K562 (cell line): Measurements from ENCODE around the gene PITHD1. TPM values are rescaled to one million over a fixed set of nuclear protein-coding genes. Genes with fewer than 3 reads are reported as not detected.

Experiments
- ETV5 ChIP-seq: sonication (generic); formaldehyde crosslinking; IDR thresholded peaks from 2 replicates; pipeline ENCODE4 v1.4.0; 2020; ENCODE audit warnings: low read depth, mild to moderate bottlenecking, missing genetic modification reagents
- FIP1L1 ChIP-seq: fragments of 200-400 bp; formaldehyde crosslinking; IDR thresholded peaks from 2 replicates; pipeline ENCODE4 v1.6.1; 2018; ENCODE audit warnings: mild to moderate bottlenecking, low read depth, low read length; ENCODE audit not compliant: poor library complexity, severe bottlenecking
- HDAC1 ChIP-seq, 2 experiments: fragments of 450-650 bp; IDR thresholded peaks; 2 replicates each; pipeline ENCODE4 v1.6.1; 2016 to 2017; ENCODE audit warnings: inconsistent platforms in 1 of 2, mild to moderate bottlenecking in 1 of 2, moderate library complexity in 1 of 2
- HNRNPLL ChIP-seq: fragments of 200-400 bp; formaldehyde crosslinking; IDR thresholded peaks from 2 replicates; pipeline ENCODE4 v1.6.1; 2017; ENCODE audit warnings: low read length, low read depth, mild to moderate bottlenecking; ENCODE audit not compliant: poor library complexity, severe bottlenecking
- KLF10 ChIP-seq: fragments of 250-450 bp; sonication (Bioruptor Pico); IDR thresholded peaks from 2 replicates; pipeline ENCODE4 v1.6.1; 2021; ENCODE audit warnings: matching md5 sums
- MAFK ChIP-seq: IDR thresholded peaks from 2 replicates; pipeline ENCODE4 v1.6.1; 2011; ENCODE audit warnings: low read length, improper control_type of control experiment
- PRPF4 ChIP-seq: fragments of 200-400 bp; formaldehyde crosslinking; IDR thresholded peaks from one replicate; pipeline ENCODE4 v1.6.1; 2017; ENCODE audit warnings: low read length, low read depth, mild to moderate bottlenecking; ENCODE audit not compliant: insufficient read depth, poor library complexity, severe bottlenecking
- RCOR1 ChIP-seq, 2 experiments: IDR thresholded peaks; 2 replicates each; pipeline ENCODE4 v1.6.1; 2012; ENCODE audit warnings: low read depth in 2 of 2, low read length in 2 of 2, borderline replicate concordance in 1 of 2, improper control_type of control experiment in 1 of 2
- ZFP1 ChIP-seq: fragments of 450-650 bp; formaldehyde crosslinking; IDR thresholded peaks from 2 replicates; pipeline ENCODE4 v1.4.0; 2020; ENCODE audit warnings: mild to moderate bottlenecking, mixed read lengths
- ZNF431 ChIP-seq: sonication (generic); formaldehyde crosslinking; IDR thresholded peaks from 2 replicates; pipeline ENCODE4 v1.8.0; 2022; ENCODE audit warnings: mild to moderate bottlenecking, missing genetic modification reagents
- polyA plus RNA-seq, 8 experiments: library from polyadenylated mRNA; depleted of rRNA in 4 of 8; stranded (reverse) in 5 of 8; unstranded in 3 of 8; fragments of >200 nt; fragmentation: Nextera tagmentation in 2 of 8; fragmentation: Illumina TruSeq in 1 of 8; extraction: Ambion mirVana in 2 of 8; extraction: Trizol in 1 of 8; gene quantifications; 2 replicates each; pipeline versions ENCODE4 v1.2.1 to v1.2.3, GENCODE V29; 2011 to 2014; ENCODE audit warnings: inconsistent platforms in 1 of 8, missing spikeins in 1 of 8
- total RNA-seq, 7 experiments: library from RNA; depleted of rRNA in 6 of 7; stranded (reverse); fragments of >200 nt in 6 of 7; fragmentation: Illumina TruSeq in 2 of 7; extraction: Trizol in 2 of 7; gene quantifications; 2 replicates each; pipeline versions ENCODE4 v1.2.1 to v1.2.3, GENCODE V29; 2011 to 2021; ENCODE audit warnings: low replicate concordance in 1 of 7
- TF ChIP-seq, protein P1 (sequence below): fragments of 250-450 bp; sonication (Bioruptor Pico); IDR thresholded peaks from 2 replicates; pipeline ENCODE4 v1.5.1; 2021; ENCODE audit warnings: mild to moderate bottlenecking
- TF ChIP-seq, protein P2 (sequence below), 2 experiments: IDR thresholded peaks; 2 replicates each; pipeline ENCODE4 v1.6.1; 2012; ENCODE audit warnings: improper control_type of control experiment in 2 of 2, low read depth in 2 of 2, low read length in 2 of 2, borderline replicate concordance in 1 of 2
- TF ChIP-seq, protein P3 (sequence below): fragments of 450-650 bp; IDR thresholded peaks from 2 replicates; pipeline ENCODE4 v1.6.1; 2016; ENCODE audit warnings: mild to moderate bottlenecking, moderate library complexity

PITHD1 gene
- total and polyA plus RNA-seq, 9 of the 15 experiments (the other 6 are each of a cell fraction or from before 2014, with no cell fraction given): 46.5 to 175 (median 149) TPM

DNA sequence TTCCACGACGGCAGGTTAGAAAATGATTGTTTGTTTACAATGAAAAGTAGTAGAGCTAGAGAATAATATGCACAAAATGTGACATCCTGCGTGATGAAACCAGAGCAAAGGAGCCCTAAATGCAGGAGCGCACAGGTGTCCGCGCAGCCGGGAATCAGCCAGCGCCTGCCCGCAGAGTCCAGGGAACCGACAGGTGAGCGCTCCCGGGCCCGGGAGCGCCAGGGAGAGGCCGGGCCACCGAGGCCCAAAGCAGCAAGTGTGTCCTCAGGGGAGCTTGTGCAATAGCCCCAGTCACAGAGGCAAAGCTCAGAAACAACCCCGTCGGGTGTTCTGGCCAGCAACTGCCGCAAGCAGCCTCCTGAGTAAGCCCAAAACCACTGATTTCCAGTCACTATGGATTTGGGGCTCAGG lies 23.1 kb downstream of the PITHD1 start (continued):
- no peak for TF ChIP-seq KLF10
- TF ChIP-seq, protein P1, sequence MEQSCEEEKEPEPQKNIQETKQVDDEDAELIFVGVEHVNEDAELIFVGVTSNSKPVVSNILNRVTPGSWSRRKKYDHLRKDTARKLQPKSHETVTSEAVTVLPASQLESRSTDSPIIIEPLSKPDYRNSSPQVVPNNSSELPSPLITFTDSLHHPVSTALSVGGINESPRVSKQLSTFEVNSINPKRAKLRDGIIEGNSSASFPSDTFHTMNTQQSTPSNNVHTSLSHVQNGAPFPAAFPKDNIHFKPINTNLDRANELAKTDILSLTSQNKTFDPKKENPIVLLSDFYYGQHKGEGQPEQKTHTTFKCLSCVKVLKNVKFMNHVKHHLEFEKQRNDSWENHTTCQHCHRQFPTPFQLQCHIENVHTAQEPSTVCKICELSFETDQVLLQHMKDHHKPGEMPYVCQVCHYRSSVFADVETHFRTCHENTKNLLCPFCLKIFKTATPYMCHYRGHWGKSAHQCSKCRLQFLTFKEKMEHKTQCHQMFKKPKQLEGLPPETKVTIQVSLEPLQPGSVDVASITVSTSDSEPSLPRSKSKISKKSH (CRISPR knock-in tag): no peak
- no peak for TF ChIP-seq ETV5 (CRISPR knock-in tag)
- TF ChIP-seq MAFK: no peak
- TF ChIP-seq ZNF431 (CRISPR knock-in tag): no peak
- no peak for TF ChIP-seq ZFP1 (CRISPR knock-in tag)
- TF ChIP-seq PRPF4: no peak
- no peak for TF ChIP-seq HDAC1 (IDR thresholded peaks at IDR 0.05)
- no peak for TF ChIP-seq FIP1L1
- TF ChIP-seq, protein P2, sequence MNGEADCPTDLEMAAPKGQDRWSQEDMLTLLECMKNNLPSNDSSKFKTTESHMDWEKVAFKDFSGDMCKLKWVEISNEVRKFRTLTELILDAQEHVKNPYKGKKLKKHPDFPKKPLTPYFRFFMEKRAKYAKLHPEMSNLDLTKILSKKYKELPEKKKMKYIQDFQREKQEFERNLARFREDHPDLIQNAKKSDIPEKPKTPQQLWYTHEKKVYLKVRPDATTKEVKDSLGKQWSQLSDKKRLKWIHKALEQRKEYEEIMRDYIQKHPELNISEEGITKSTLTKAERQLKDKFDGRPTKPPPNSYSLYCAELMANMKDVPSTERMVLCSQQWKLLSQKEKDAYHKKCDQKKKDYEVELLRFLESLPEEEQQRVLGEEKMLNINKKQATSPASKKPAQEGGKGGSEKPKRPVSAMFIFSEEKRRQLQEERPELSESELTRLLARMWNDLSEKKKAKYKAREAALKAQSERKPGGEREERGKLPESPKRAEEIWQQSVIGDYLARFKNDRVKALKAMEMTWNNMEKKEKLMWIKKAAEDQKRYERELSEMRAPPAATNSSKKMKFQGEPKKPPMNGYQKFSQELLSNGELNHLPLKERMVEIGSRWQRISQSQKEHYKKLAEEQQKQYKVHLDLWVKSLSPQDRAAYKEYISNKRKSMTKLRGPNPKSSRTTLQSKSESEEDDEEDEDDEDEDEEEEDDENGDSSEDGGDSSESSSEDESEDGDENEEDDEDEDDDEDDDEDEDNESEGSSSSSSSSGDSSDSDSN (IDR thresholded peaks at IDR 0.05; ENCODE audit: borderline replicate concordance in 1 of 2, low read depth in 2 of 2, low read length in 2 of 2): 0 out of 4 replicates have a peak, but pooled peaks of 1 of the 2 experiments have one; percentile 15
- no peak for TF ChIP-seq HNRNPLL
- TF ChIP-seq, protein P3, sequence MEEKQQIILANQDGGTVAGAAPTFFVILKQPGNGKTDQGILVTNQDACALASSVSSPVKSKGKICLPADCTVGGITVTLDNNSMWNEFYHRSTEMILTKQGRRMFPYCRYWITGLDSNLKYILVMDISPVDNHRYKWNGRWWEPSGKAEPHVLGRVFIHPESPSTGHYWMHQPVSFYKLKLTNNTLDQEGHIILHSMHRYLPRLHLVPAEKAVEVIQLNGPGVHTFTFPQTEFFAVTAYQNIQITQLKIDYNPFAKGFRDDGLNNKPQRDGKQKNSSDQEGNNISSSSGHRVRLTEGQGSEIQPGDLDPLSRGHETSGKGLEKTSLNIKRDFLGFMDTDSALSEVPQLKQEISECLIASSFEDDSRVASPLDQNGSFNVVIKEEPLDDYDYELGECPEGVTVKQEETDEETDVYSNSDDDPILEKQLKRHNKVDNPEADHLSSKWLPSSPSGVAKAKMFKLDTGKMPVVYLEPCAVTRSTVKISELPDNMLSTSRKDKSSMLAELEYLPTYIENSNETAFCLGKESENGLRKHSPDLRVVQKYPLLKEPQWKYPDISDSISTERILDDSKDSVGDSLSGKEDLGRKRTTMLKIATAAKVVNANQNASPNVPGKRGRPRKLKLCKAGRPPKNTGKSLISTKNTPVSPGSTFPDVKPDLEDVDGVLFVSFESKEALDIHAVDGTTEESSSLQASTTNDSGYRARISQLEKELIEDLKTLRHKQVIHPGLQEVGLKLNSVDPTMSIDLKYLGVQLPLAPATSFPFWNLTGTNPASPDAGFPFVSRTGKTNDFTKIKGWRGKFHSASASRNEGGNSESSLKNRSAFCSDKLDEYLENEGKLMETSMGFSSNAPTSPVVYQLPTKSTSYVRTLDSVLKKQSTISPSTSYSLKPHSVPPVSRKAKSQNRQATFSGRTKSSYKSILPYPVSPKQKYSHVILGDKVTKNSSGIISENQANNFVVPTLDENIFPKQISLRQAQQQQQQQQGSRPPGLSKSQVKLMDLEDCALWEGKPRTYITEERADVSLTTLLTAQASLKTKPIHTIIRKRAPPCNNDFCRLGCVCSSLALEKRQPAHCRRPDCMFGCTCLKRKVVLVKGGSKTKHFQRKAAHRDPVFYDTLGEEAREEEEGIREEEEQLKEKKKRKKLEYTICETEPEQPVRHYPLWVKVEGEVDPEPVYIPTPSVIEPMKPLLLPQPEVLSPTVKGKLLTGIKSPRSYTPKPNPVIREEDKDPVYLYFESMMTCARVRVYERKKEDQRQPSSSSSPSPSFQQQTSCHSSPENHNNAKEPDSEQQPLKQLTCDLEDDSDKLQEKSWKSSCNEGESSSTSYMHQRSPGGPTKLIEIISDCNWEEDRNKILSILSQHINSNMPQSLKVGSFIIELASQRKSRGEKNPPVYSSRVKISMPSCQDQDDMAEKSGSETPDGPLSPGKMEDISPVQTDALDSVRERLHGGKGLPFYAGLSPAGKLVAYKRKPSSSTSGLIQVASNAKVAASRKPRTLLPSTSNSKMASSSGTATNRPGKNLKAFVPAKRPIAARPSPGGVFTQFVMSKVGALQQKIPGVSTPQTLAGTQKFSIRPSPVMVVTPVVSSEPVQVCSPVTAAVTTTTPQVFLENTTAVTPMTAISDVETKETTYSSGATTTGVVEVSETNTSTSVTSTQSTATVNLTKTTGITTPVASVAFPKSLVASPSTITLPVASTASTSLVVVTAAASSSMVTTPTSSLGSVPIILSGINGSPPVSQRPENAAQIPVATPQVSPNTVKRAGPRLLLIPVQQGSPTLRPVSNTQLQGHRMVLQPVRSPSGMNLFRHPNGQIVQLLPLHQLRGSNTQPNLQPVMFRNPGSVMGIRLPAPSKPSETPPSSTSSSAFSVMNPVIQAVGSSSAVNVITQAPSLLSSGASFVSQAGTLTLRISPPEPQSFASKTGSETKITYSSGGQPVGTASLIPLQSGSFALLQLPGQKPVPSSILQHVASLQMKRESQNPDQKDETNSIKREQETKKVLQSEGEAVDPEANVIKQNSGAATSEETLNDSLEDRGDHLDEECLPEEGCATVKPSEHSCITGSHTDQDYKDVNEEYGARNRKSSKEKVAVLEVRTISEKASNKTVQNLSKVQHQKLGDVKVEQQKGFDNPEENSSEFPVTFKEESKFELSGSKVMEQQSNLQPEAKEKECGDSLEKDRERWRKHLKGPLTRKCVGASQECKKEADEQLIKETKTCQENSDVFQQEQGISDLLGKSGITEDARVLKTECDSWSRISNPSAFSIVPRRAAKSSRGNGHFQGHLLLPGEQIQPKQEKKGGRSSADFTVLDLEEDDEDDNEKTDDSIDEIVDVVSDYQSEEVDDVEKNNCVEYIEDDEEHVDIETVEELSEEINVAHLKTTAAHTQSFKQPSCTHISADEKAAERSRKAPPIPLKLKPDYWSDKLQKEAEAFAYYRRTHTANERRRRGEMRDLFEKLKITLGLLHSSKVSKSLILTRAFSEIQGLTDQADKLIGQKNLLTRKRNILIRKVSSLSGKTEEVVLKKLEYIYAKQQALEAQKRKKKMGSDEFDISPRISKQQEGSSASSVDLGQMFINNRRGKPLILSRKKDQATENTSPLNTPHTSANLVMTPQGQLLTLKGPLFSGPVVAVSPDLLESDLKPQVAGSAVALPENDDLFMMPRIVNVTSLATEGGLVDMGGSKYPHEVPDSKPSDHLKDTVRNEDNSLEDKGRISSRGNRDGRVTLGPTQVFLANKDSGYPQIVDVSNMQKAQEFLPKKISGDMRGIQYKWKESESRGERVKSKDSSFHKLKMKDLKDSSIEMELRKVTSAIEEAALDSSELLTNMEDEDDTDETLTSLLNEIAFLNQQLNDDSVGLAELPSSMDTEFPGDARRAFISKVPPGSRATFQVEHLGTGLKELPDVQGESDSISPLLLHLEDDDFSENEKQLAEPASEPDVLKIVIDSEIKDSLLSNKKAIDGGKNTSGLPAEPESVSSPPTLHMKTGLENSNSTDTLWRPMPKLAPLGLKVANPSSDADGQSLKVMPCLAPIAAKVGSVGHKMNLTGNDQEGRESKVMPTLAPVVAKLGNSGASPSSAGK: peak; percentile 56
- TF ChIP-seq RCOR1 (IDR thresholded peaks at IDR 0.05; ENCODE audit: borderline replicate concordance in 1 of 2, low read depth in 2 of 2, low read length in 2 of 2): no peak
